DOHH2 (cell line): ENCODE results near the gene GADD45G.

ENCODE experiments used
- H3F3A ChIP-seq: fragments of 200-600 bp; sonication (generic), shearing (Covaris generic); 2 replicates; pipeline ENCODE4 v1.6.0; 2016; ENCODE audit warnings: antibody characterized with exemption, mild to moderate bottlenecking; ENCODE audit not compliant: control insufficient read depth, insufficient read depth
- H3K27ac ChIP-seq: fragments of 200-600 bp; sonication (generic); 2 replicates; pipeline ENCODE4 v1.5.1; 2014; ENCODE audit warnings: low read depth, mild to moderate bottlenecking, low read length, moderate library complexity
- H3K27me3 ChIP-seq: fragments of 200-600 bp; sonication (generic); 2 replicates; pipeline ENCODE4 v1.6.1; 2014; ENCODE audit warnings: mild to moderate bottlenecking, low read length, mixed read lengths; ENCODE audit not compliant: control insufficient read depth
- H3K36me3 ChIP-seq: fragments of 200-600 bp; sonication (generic); 2 replicates; pipeline ENCODE4 v1.6.1; 2014; ENCODE audit warnings: mild to moderate bottlenecking, low read length, moderate library complexity, mixed read lengths; ENCODE audit not compliant: control insufficient read depth
- H3K4me1 ChIP-seq: fragments of 200-600 bp; sonication (generic); 2 replicates; pipeline ENCODE4 v1.6.1; 2014; ENCODE audit warnings: mild to moderate bottlenecking, low read length, mixed read lengths; ENCODE audit not compliant: control insufficient read depth
- H3K4me2 ChIP-seq: fragments of 200-600 bp; sonication (generic); 2 replicates; pipeline ENCODE4 v1.6.0; 2014; ENCODE audit warnings: mild to moderate bottlenecking, low read length, moderate library complexity
- H3K4me3 ChIP-seq: fragments of 200-600 bp; sonication (generic); 2 replicates; pipeline ENCODE4 v1.5.1; 2014; ENCODE audit warnings: mild to moderate bottlenecking, low read length, mixed read lengths
- H3K79me2 ChIP-seq: fragments of 200-600 bp; sonication (generic); 2 replicates; pipeline ENCODE4 v1.6.1; 2014; ENCODE audit warnings: mild to moderate bottlenecking, low read length, mixed read lengths; ENCODE audit not compliant: control insufficient read depth
- H3K9me2 ChIP-seq: fragments of 200-600 bp; sonication (generic); replicated peaks from 2 replicates; pipeline ENCODE4 v1.6.1; 2014; ENCODE audit warnings: mild to moderate bottlenecking, low read length, mixed read lengths; ENCODE audit not compliant: control insufficient read depth
- H3K9me3 ChIP-seq: fragments of 200-600 bp; sonication (generic); 2 replicates; pipeline ENCODE4 v1.6.1; 2014; ENCODE audit warnings: antibody characterized with exemption, low read length, mixed read lengths; ENCODE audit not compliant: control insufficient read depth, insufficient read depth
- H4K20me1 ChIP-seq: fragments of 200-600 bp; sonication (generic); 2 replicates; pipeline ENCODE4 v1.6.0; 2014; ENCODE audit warnings: low read depth, mild to moderate bottlenecking, antibody characterized with exemption, low read length, moderate library complexity; ENCODE audit not compliant: control insufficient read depth, insufficient read depth
- EZH2phosphoT487 ChIP-seq: fragments of 200-600 bp; sonication (generic); IDR thresholded peaks from 2 replicates; pipeline ENCODE4 v1.6.1; 2017; ENCODE audit warnings: borderline replicate concordance, mild to moderate bottlenecking, antibody characterized with exemption, low read length, moderate library complexity, mixed read lengths
- TF ChIP-seq, protein P1 (sequence below): fragments of 200-600 bp; sonication (generic); IDR thresholded peaks from one replicate; pipeline ENCODE4 v1.5.1; 2014; ENCODE audit warnings: antibody characterized with exemption, mild to moderate bottlenecking, low read depth, low read length; ENCODE audit not compliant: poor library complexity, severe bottlenecking

The GADD45G gene

DNA sequence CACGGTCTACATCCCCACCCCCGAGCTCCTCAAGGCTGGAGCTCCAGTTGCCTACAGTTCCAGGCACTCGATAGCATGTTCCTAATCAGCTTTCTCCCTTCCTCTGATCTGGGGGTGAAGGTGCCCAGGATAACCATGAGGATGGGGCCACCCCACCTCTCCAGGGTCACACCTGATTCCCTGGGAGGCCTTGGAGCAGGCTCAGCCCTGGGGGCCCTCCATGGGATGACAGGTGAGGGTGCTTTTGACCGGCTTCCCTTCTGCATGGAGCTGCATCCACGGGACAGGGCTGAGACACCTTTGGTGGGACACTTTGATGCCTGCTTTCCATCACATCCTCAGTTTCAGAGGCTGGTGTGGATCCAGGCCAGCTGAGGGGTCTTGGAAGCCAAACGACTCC lies 28.6 kb downstream of the GADD45G start:
- Histone ChIP-seq H3K27me3 (no peaks in the 10 kb centered on the region), H3K9me2 (no peaks in the 10 kb centered on the region), H3K4me2 (no peak overlapping the region), H3F3A (no peaks in the 10 kb centered on the region), H3K9me3 (no peaks in the 10 kb centered on the region), H3K36me3 (no peaks in the 10 kb centered on the region), H3K79me2 (no peaks in the 10 kb centered on the region), H3K4me1 (no peaks in the 10 kb centered on the region), H3K4me3 (no peak overlapping the region), H4K20me1 (peaks cover 3% of the 10 kb centered on the region; the same call in 1 of the 2 replicates), H3K27ac (no peak overlapping the region)
- TF ChIP-seq, protein P1, sequence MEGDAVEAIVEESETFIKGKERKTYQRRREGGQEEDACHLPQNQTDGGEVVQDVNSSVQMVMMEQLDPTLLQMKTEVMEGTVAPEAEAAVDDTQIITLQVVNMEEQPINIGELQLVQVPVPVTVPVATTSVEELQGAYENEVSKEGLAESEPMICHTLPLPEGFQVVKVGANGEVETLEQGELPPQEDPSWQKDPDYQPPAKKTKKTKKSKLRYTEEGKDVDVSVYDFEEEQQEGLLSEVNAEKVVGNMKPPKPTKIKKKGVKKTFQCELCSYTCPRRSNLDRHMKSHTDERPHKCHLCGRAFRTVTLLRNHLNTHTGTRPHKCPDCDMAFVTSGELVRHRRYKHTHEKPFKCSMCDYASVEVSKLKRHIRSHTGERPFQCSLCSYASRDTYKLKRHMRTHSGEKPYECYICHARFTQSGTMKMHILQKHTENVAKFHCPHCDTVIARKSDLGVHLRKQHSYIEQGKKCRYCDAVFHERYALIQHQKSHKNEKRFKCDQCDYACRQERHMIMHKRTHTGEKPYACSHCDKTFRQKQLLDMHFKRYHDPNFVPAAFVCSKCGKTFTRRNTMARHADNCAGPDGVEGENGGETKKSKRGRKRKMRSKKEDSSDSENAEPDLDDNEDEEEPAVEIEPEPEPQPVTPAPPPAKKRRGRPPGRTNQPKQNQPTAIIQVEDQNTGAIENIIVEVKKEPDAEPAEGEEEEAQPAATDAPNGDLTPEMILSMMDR, result no peak
- no peak for TF ChIP-seq EZH2phosphoT487

DNA sequence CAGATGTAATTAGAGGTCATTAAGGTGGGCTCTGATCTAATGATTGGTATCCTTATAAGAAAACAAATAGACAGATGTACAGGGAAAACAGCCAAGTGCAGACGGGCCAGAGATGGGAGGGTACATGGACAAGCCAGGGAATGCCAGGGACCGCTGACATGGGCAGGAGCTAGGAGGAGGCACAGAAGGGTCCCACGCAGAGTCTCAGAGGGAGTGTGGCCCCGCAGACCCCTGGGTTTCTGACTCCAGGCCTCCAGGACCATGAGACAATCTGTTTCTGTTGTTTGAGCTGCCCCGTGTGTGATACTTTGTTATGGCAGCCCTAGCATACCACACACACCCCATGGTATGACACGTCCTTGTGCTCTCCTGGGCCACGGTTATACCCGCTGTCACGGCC lies 29.1 kb downstream of the GADD45G start:
- H3K4me1 ChIP-seq, result no peaks in the 10 kb centered on the region
- H3K27me3 ChIP-seq, result no peaks in the 10 kb centered on the region
- H3F3A ChIP-seq, result no peaks in the 10 kb centered on the region
- no peaks in the 10 kb centered on the region for H3K36me3 ChIP-seq
- H4K20me1 ChIP-seq, result peaks cover 3% of the 10 kb centered on the region; the same call in 1 of the 2 replicates
- H3K9me2 ChIP-seq, result no peaks in the 10 kb centered on the region
- no peak overlapping the region for H3K4me3 ChIP-seq
- no peak overlapping the region for H3K4me2 ChIP-seq
- H3K9me3 ChIP-seq, result no peaks in the 10 kb centered on the region
- TF ChIP-seq, protein P1, result no peak
- TF ChIP-seq EZH2phosphoT487, result no peak
- H3K79me2 ChIP-seq, result no peaks in the 10 kb centered on the region
- H3K27ac ChIP-seq, result no peak overlapping the region

DNA sequence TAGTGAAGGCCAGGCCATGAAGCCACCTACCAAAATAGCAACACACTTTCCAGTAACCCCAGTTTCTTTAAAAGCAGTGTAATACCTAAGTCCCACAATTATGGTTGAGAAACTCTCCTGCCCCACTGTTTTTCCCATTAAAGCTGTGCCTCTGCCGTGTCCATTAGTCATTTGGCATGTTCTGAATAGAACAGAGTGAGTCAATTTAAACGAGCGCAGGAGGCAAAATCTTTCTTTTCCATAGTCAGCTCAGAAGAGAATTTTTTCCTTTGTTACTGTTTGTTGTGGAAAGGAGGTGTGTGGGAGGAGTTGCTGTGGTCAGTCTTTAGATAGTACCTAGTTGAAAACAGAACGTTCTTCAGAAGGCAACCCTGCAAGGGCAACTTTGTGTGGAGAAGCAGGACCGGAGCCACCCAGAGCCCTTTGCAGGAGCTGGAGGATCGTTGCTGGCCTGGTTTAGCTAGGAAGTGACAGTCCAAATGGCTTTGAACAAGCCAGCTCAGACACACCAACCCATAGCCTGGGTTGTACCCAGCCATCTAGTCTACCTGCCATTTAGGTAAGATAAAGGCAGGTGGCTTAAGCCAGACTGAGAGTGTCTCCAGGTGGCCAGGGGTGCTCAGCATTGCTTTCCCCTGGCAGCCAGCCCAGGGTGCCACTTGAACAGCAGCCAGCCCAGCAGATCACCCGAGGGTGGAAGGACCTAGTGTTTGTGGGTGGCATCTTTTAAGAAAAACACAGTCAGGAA lies 30.4 kb downstream of the GADD45G start:
- no peaks in the 10 kb centered on the region for H3K79me2 ChIP-seq
- no peaks in the 10 kb centered on the region for H3K9me3 ChIP-seq
- no peak overlapping the region for H3K4me2 ChIP-seq
- TF ChIP-seq, protein P1, result no peak
- no peak for TF ChIP-seq EZH2phosphoT487
- H4K20me1 ChIP-seq, result peaks cover 3% of the 10 kb centered on the region; the same call in 1 of the 2 replicates
- H3K4me1 ChIP-seq, result no peaks in the 10 kb centered on the region
- no peaks in the 10 kb centered on the region for H3K27me3 ChIP-seq
- H3K9me2 ChIP-seq, result no peaks in the 10 kb centered on the region
- H3K27ac ChIP-seq, result no peak overlapping the region
- H3K36me3 ChIP-seq, result no peaks in the 10 kb centered on the region
- no peaks in the 10 kb centered on the region for H3F3A ChIP-seq
- H3K4me3 ChIP-seq, result no peak overlapping the region
